ENCODE data around the gene TMUB2. TPM values are rescaled to one million over a fixed set of nuclear protein-coding genes. Genes with fewer than 3 reads are reported as not detected.

Gene TMUB2
- total and polyA plus RNA-seq, 8 donors, result 10.4 to 50.9 (median 15.9) TPM

- H3K27ac ChIP-seq, result no peak overlapping the region
- ATAC-seq (peak in 1 of 4 donors; percentile 11), DNase-seq (no peak), FAIRE-seq (no peak)
- H3K4me3 ChIP-seq, result no peak overlapping the region
- 94 to 95% methylated on average over 54 of the region's 54 CpGs for WGBS, 2 donors
- H3K9me3 ChIP-seq, result no peaks in the 10 kb centered on the region
- H3K4me1 ChIP-seq, result no peaks in the 10 kb centered on the region
- peaks cover 0 to 4% (median 0%) of the 10 kb centered on the region in 3 donors for H3K36me3 ChIP-seq
- no peak for TF ChIP-seq CTCF (IDR thresholded peaks at IDR 0.05)
- H3K27me3 ChIP-seq, result no peaks in the 10 kb centered on the region
- intact Hi-C loops (cut with DNase I), result no loop called here
Measured at GRCh38 chr17:44176671-44177501, 9.9 kb upstream of the TMUB2 start.

DNA sequence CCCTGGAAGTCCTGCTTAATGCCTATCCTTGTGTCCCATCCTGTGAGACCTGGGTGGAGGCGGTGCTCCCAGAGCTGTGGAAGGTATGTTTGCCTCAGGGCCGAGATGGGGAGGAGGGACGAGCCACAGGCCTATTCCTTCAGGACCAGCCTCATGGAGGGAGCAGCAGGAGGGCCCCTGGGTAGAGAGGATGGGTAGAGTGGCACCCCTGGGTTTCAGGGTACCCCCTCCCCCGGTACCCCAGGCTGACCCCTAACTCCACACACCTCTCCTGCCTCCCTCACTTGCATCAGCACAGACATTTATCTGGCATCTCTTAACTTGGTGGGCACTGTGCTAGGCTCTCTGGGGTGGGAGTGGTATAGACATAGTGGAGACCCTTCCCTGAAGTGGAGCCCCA, 9.1 kb upstream of the TMUB2 start:
- Histone ChIP-seq H3K9me3 (no peaks in the 10 kb centered on the region), H3K36me3 (peaks cover 0 to 4% (median 0%) of the 10 kb centered on the region in 3 donors), H3K27me3 (no peaks in the 10 kb centered on the region), H3K4me1 (no peaks in the 10 kb centered on the region), H3K27ac (no peak overlapping the region), H3K4me3 (no peak overlapping the region)
- 89 to 91% methylated on average over 4 of the region's 4 CpGs for WGBS, 2 donors
- no peak for DNase-seq
- FAIRE-seq, result no peak
- peak in 1 of 4 donors; percentile 7 for ATAC-seq
- no peak for TF ChIP-seq CTCF (IDR thresholded peaks at IDR 0.05)
- intact Hi-C loops (cut with DNase I), result no loop called here

- ATAC-seq, result peak in 1 of 4 donors; percentile 5
- no peak for FAIRE-seq
- Histone ChIP-seq H3K27ac (no peak overlapping the region), H3K4me3 (no peak overlapping the region), H3K36me3 (peaks cover 0 to 4% (median 0%) of the 10 kb centered on the region in 3 donors), H3K9me3 (no peaks in the 10 kb centered on the region), H3K27me3 (no peaks in the 10 kb centered on the region), H3K4me1 (no peaks in the 10 kb centered on the region)
- intact Hi-C loops (cut with DNase I), result no loop called here
- no peak for DNase-seq
- no peak for TF ChIP-seq CTCF (IDR thresholded peaks at IDR 0.05)
- WGBS, 2 donors, result 89 to 91% methylated on average over 14 of the region's 14 CpGs
Measured at GRCh38 chr17:44178133-44178532, 8.6 kb upstream of the TMUB2 start.

DNA sequence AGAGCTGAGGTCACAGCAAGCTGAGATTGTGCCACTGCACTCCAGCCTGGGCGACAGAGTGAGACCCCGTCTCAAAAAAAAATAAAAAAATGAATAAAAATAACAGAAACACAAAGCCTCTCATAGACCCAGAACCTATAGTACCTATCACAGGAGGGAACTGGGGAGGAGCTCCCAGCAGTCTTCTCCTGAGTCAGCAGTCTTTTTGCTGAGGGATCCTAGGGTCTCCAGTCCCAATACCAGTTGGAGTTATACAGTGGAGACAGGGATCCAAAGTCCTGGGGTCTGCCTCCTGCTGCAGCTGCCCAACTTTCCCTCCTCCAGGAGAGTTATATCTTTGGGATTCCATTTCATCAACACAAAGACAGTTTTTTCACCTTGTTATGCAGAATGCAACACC, 3.7 kb upstream of the TMUB2 start:
- DNase-seq (no peak), FAIRE-seq (no peak), ATAC-seq (no peak)
- H3K36me3 ChIP-seq, result no peaks in the 10 kb centered on the region
- H3K9me3 ChIP-seq, result no peaks in the 10 kb centered on the region
- H3K4me3 ChIP-seq, result no peak overlapping the region
- peaks cover 0 to 19% (median 7%) of the 10 kb centered on the region in 3 donors for H3K4me1 ChIP-seq
- WGBS, 2 donors, result 90 to 93% methylated on average over 2 of the region's 2 CpGs
- no peaks in the 10 kb centered on the region for H3K27me3 ChIP-seq
- intact Hi-C loops (cut with DNase I), result no loop called here
- H3K27ac ChIP-seq, result no peak overlapping the region
- TF ChIP-seq CTCF (IDR thresholded peaks at IDR 0.05), result no peak

DNA sequence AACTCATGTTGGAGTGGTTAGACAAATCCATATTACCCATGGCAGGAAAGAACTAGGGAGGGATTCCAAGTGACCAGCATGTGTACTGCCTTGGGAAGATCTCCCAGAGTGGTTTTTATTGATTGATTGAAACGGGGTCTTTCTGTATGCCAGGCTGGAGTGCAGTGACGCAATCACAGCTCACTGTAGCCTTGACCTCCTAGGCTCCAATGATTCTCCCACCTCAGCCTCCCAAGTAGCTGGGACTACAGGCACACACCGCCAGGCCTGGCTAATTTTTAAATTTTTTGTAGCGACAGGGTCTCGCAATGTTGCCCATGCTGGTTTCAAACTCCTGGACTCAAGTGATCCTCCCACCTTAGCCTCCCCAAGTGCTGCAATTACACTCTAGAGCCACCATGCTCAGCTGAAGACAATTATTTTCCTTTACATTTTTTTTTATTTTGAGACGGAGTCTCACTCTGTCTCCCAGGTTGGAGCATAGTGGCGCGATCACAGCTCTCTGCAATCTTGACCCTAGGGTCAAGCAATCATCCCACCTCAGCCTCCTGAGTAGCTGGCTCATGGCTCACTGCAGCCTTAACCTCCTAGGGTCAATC, 2.5 kb upstream of the TMUB2 start:
- 72 to 77% methylated on average over 8 of the region's 8 CpGs for WGBS, 2 donors
- no peak for TF ChIP-seq CTCF (IDR thresholded peaks at IDR 0.05)
- intact Hi-C loops (cut with DNase I), result no loop called here
- Histone ChIP-seq H3K4me1 (peaks cover 0 to 24% (median 7%) of the 10 kb centered on the region in 3 donors), H3K9me3 (no peaks in the 10 kb centered on the region), H3K27me3 (no peaks in the 10 kb centered on the region), H3K27ac (no peak overlapping the region), H3K4me3 (no peak overlapping the region), H3K36me3 (no peaks in the 10 kb centered on the region)
- FAIRE-seq (no peak), DNase-seq (no peak), ATAC-seq (no peak)
